Liver (tissue), 3 donors: Measurements from ENCODE around the gene LRRTM3.

Source experiments
- GABPA ChIP-seq, 2 donors: IDR thresholded peaks in 1 of 2; conservative IDR thresholded peaks in 1 of 2; 2 replicates each; pipeline ENCODE4 v1.6.1; 2016; ENCODE audit warnings: antibody characterized with exemption in 2 of 2, mild to moderate bottlenecking in 1 of 2, moderate library complexity in 1 of 2
- TF ChIP-seq, protein P1 (sequence below): fragments of 150-350 bp; IDR thresholded peaks from 2 replicates; pipeline ENCODE4 v1.5.1; 2017; ENCODE audit warnings: improper control_type of control experiment, low read depth, low read length; ENCODE audit not compliant: missing input control
- TF ChIP-seq, protein P2 (sequence below): IDR thresholded peaks from 2 replicates; pipeline ENCODE4 v1.6.1; 2016; ENCODE audit warnings: antibody characterized with exemption, mild to moderate bottlenecking
- donor health status: healthy.
- donor health status: healthy.

DNA sequence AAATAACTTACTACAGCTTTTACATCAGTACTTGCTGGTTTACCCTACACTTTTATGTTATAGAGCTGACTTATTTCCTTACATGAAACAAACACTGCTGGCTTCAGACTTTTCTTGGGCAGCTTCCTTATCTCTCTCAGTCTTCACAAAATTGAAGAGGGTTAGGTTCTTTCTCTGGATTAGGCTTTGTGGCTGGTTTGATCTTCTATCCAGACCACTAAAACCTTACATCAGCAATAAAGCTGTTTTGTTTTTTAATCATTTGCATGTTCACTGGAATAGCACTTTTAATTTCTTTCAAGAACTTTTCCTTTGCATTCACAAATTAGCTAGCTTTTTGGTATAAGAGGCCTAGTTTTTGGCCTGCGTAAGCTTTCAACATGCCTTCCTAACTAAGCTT is 218.7 kb downstream of the LRRTM3 start:
- TF ChIP-seq GABPA (IDR thresholded peaks at IDR 0.05 in 1 of 2, conservative IDR thresholded peaks at IDR 0.05 in 1 of 2) = no peak
- TF ChIP-seq, protein P1, sequence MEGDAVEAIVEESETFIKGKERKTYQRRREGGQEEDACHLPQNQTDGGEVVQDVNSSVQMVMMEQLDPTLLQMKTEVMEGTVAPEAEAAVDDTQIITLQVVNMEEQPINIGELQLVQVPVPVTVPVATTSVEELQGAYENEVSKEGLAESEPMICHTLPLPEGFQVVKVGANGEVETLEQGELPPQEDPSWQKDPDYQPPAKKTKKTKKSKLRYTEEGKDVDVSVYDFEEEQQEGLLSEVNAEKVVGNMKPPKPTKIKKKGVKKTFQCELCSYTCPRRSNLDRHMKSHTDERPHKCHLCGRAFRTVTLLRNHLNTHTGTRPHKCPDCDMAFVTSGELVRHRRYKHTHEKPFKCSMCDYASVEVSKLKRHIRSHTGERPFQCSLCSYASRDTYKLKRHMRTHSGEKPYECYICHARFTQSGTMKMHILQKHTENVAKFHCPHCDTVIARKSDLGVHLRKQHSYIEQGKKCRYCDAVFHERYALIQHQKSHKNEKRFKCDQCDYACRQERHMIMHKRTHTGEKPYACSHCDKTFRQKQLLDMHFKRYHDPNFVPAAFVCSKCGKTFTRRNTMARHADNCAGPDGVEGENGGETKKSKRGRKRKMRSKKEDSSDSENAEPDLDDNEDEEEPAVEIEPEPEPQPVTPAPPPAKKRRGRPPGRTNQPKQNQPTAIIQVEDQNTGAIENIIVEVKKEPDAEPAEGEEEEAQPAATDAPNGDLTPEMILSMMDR = no peak
- TF ChIP-seq, protein P2, sequence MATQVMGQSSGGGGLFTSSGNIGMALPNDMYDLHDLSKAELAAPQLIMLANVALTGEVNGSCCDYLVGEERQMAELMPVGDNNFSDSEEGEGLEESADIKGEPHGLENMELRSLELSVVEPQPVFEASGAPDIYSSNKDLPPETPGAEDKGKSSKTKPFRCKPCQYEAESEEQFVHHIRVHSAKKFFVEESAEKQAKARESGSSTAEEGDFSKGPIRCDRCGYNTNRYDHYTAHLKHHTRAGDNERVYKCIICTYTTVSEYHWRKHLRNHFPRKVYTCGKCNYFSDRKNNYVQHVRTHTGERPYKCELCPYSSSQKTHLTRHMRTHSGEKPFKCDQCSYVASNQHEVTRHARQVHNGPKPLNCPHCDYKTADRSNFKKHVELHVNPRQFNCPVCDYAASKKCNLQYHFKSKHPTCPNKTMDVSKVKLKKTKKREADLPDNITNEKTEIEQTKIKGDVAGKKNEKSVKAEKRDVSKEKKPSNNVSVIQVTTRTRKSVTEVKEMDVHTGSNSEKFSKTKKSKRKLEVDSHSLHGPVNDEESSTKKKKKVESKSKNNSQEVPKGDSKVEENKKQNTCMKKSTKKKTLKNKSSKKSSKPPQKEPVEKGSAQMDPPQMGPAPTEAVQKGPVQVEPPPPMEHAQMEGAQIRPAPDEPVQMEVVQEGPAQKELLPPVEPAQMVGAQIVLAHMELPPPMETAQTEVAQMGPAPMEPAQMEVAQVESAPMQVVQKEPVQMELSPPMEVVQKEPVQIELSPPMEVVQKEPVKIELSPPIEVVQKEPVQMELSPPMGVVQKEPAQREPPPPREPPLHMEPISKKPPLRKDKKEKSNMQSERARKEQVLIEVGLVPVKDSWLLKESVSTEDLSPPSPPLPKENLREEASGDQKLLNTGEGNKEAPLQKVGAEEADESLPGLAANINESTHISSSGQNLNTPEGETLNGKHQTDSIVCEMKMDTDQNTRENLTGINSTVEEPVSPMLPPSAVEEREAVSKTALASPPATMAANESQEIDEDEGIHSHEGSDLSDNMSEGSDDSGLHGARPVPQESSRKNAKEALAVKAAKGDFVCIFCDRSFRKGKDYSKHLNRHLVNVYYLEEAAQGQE = no peak
